Astrocyte of the hippocampus (primary cell): ENCODE data around the gene INKA2.
A peak's percentile ranks its signal among the peaks of the same experiment; 100 is the strongest.

Source experiments
- DNase-seq: peaks from one replicate; pipeline ENCODE4 v3.0.0; 2011; ENCODE audit warnings: low read depth, low spot score

INKA2 gene

GRCh38 chr1:111739194-111739924 is at the start of gene INKA2:
Gene INKA2, minus strand, starts transcription at chr1:111739395. Its CDS starts 153 bp downstream, at chr1:111739242.
- DNase-seq = peak; percentile 93

- no peak for DNase-seq
These were observed 47.5 kb upstream of the INKA2 start for GRCh38 chr1:111786669-111787207.

GRCh38 chr1:111784273-111784901 is 45.2 kb upstream of the INKA2 start:
- no peak for DNase-seq

- no peak for DNase-seq
These were observed 40.4 kb upstream of the INKA2 start for GRCh38 chr1:111779546-111779945.

GRCh38 chr1:111778541-111779051 is 39.4 kb upstream of the INKA2 start:
- peak; percentile 50 for DNase-seq

GRCh38 chr1:111778066-111778465 is 38.9 kb upstream of the INKA2 start:
- DNase-seq = peak; percentile 7

GRCh38 chr1:111777301-111777700 is 38.1 kb upstream of the INKA2 start:
- no peak for DNase-seq

- no peak for DNase-seq
These were observed 37.7 kb upstream of the INKA2 start for GRCh38 chr1:111776861-111777260.

- DNase-seq = peak; percentile 20
These were observed 37.2 kb upstream of the INKA2 start for GRCh38 chr1:111776391-111776790.

- DNase-seq = peak; percentile 7
These were observed 36.8 kb upstream of the INKA2 start for GRCh38 chr1:111775966-111776365.

GRCh38 chr1:111770916-111771315 is 31.7 kb upstream of the INKA2 start:
- DNase-seq = no peak

- DNase-seq = peak; percentile 76
These were observed 30.4 kb upstream of the INKA2 start for GRCh38 chr1:111769517-111770146.

- DNase-seq = no peak
These were observed 29.4 kb upstream of the INKA2 start for GRCh38 chr1:111768625-111769024.

- no peak for DNase-seq
These were observed 28.8 kb upstream of the INKA2 start for GRCh38 chr1:111768023-111768422.

- DNase-seq = no peak
These were observed 23.1 kb upstream of the INKA2 start for GRCh38 chr1:111762332-111762731.

- DNase-seq = no peak
These were observed 22.5 kb upstream of the INKA2 start for GRCh38 chr1:111761717-111762116.

GRCh38 chr1:111758373-111758772 is 19.2 kb upstream of the INKA2 start:
- no peak for DNase-seq

GRCh38 chr1:111756124-111756513 is 16.9 kb upstream of the INKA2 start:
- no peak for DNase-seq

GRCh38 chr1:111755331-111756123 is 16.3 kb upstream of the INKA2 start, which contains the start of gene DDX20:
Gene DDX20, plus strand, starts transcription at chr1:111755901. Its CDS starts 24 bp downstream, at chr1:111755925.
- DNase-seq = peak; percentile 98

- DNase-seq = peak; percentile 70
These were observed 15.8 kb upstream of the INKA2 start for GRCh38 chr1:111754984-111755330.

GRCh38 chr1:111751906-111752575 is 12.8 kb upstream of the INKA2 start:
- no peak for DNase-seq
